Esophagus mucosa (tissue), 1 donor: ENCODE data around the gene ROR2. TPM values are rescaled to one million over a fixed set of nuclear protein-coding genes. Genes with fewer than 3 reads are reported as not detected.
A peak's percentile ranks its signal among the peaks of the same experiment; 100 is the strongest.
"Not testable (repeated sequence)": the region's sequence is repeated elsewhere in the genome, so short reads cannot be mapped to it uniquely, and the experiment has no call there.

Source experiments
- ATAC-seq: fragments of 200-7000 bp; cut with Tn5 transposase; one replicate; pipeline ENCODE4 v1.9.1; 2020
- total RNA-seq: library from RNA; stranded (reverse); gene quantifications from one replicate; pipeline ENCODE4 v1.2.4, GENCODE V29; 2023
- donor health status: DM: yes; HTN: yes; CAD: no.

Gene ROR2
- total RNA-seq, 1 donor from 2014 or later, result 2.5 TPM

- ATAC-seq, result peak; percentile 54
These were observed 153.5 kb downstream of the ROR2 start for GRCh38 chr9:91796516-91796915.

GRCh38 chr9:91795598-91796241, 154.3 kb downstream of the ROR2 start:
- peak; percentile 70 for ATAC-seq

GRCh38 chr9:91793371-91793770, 156.7 kb downstream of the ROR2 start:
- not testable (repeated sequence) for ATAC-seq

GRCh38 chr9:91790917-91791316, 159.1 kb downstream of the ROR2 start:
- ATAC-seq, result no peak

GRCh38 chr9:91789941-91790340, 160.1 kb downstream of the ROR2 start:
- no peak for ATAC-seq

GRCh38 chr9:91787931-91788330, 162.1 kb downstream of the ROR2 start:
- ATAC-seq, result no peak

- ATAC-seq, result no peak
These were observed 163.7 kb downstream of the ROR2 start for GRCh38 chr9:91786132-91786896.

- ATAC-seq, result no peak
These were observed 164.6 kb downstream of the ROR2 start for GRCh38 chr9:91785447-91785842.

- ATAC-seq, result no peak
These were observed 165.2 kb downstream of the ROR2 start for GRCh38 chr9:91784673-91785446.

- ATAC-seq, result no peak
These were observed 166.0 kb downstream of the ROR2 start for GRCh38 chr9:91783876-91784672.

- no peak for ATAC-seq
These were observed 166.6 kb downstream of the ROR2 start for GRCh38 chr9:91783411-91783810.

- ATAC-seq, result no peak
These were observed 167.3 kb downstream of the ROR2 start for GRCh38 chr9:91782708-91783214.

GRCh38 chr9:91781906-91782305, 168.1 kb downstream of the ROR2 start:
- ATAC-seq, result no peak

GRCh38 chr9:91781116-91781515, 168.9 kb downstream of the ROR2 start:
- ATAC-seq, result no peak

- no peak for ATAC-seq
These were observed 172.0 kb downstream of the ROR2 start for GRCh38 chr9:91778031-91778430.

GRCh38 chr9:91777292-91777830, 172.7 kb downstream of the ROR2 start:
- ATAC-seq, result no peak

- no peak for ATAC-seq
These were observed 173.4 kb downstream of the ROR2 start for GRCh38 chr9:91776409-91777291.

- ATAC-seq, result no peak
These were observed 174.4 kb downstream of the ROR2 start for GRCh38 chr9:91775708-91776028.

GRCh38 chr9:91775011-91775707, 174.9 kb downstream of the ROR2 start:
- ATAC-seq, result peak; percentile 39

GRCh38 chr9:91773156-91773555, 176.9 kb downstream of the ROR2 start:
- no peak for ATAC-seq

- peak; percentile 80 for ATAC-seq
These were observed 178.2 kb downstream of the ROR2 start for GRCh38 chr9:91771864-91772263.
